AG04449 (cell line): ENCODE results near the gene LBX1.

Experiments
- CTCF ChIA-PET: fragments of 350-600 bp; formaldehyde crosslinking; extraction: SDS; loops from one replicate; lab custom pipeline; 2021; ENCODE audit warnings: antibody characterized with exemption; lab: Yijun Ruan, JAX
- POLR2A ChIA-PET: fragments of 400-600, 350-600 bp; formaldehyde crosslinking; extraction: SDS; loops from one replicate; lab custom pipeline; 2020; ENCODE audit warnings: antibody characterized with exemption, inconsistent platforms; lab: Yijun Ruan, JAX
- DNase-seq: peaks from one replicate; pipeline ENCODE4 v3.0.0-alpha.2; 2010; ENCODE audit warnings: low read depth, low spot score
- H3K4me3 ChIP-seq: 2 replicates; pipeline ENCODE4 v1.5.1; 2011; ENCODE audit warnings: low read depth, mild to moderate bottlenecking, control low read depth, low read length
- TF ChIP-seq, protein P1 (sequence below): IDR thresholded peaks from one replicate; pipeline ENCODE4 v1.5.1; 2011; ENCODE audit warnings: mild to moderate bottlenecking, moderate library complexity, low read length, control low read depth, inconsistent platforms; ENCODE audit not compliant: insufficient read depth; ENCODE audit errors: missing control alignments

The LBX1 gene

DNA sequence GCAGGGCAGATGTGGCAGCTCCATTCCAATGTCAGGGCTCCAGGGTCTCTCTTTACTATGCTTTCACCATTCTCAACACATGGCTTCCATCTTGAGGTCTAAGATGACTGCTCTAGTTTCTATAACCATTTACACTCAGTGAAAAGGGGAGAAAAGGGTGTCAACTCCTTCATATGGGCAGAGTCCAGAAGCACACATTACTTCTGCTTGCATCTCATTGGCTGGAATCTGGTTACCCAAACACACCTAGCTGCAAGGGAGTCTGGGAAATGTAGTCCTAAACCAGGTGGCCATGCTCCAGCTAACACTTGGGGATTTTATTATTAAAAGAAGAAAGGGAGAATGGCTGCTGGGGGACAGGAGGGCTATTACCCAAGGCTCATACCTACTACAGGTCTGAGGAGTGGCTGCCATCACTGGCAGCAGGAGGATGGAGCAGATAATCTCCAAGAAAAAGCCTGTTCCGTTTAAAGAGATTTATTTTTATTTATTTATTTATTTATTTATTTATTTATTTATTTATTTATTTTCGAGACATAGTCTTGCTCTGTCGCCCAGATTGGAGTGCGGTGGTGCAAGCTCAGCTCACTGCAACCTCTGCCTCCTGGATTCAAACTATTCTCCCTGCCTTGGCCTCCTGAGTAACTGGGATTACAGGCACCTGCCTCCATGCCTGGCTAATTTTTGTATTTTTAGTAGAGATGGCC is 29.1 kb upstream of the LBX1 start:
- ChIA-PET CTCF (interaction anchor here (0.9 to 2.4 kb wide), 5 partner anchors 27 to 312 kb away, joined by 3 to 8 read pairs (median 4); no protein-coding TSS in a partner anchor), POLR2A (no interaction called here)
- TF ChIP-seq, protein P1, sequence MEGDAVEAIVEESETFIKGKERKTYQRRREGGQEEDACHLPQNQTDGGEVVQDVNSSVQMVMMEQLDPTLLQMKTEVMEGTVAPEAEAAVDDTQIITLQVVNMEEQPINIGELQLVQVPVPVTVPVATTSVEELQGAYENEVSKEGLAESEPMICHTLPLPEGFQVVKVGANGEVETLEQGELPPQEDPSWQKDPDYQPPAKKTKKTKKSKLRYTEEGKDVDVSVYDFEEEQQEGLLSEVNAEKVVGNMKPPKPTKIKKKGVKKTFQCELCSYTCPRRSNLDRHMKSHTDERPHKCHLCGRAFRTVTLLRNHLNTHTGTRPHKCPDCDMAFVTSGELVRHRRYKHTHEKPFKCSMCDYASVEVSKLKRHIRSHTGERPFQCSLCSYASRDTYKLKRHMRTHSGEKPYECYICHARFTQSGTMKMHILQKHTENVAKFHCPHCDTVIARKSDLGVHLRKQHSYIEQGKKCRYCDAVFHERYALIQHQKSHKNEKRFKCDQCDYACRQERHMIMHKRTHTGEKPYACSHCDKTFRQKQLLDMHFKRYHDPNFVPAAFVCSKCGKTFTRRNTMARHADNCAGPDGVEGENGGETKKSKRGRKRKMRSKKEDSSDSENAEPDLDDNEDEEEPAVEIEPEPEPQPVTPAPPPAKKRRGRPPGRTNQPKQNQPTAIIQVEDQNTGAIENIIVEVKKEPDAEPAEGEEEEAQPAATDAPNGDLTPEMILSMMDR: no peak
- no peak for DNase-seq
- H3K4me3 ChIP-seq: no peak overlapping the region

DNA sequence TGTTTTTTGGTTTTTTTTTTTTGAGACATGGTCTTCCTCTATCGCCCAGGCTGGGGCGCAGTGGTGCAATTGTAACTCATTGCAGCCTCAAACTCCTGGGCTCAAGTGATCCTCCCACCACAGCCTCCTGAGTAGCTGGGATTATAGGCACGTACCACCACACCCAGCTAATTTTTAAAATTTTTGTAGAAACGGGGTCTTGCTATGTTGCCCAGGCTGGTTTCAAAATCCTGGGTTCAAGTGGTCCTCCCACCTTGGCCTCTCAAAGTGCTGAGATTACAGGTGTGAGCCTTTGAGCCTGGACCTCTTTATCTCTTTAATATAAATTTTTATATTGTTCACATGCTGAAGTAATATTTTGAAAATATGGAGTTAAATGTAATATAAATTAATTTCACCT is 28.2 kb upstream of the LBX1 start:
- no peak overlapping the region for H3K4me3 ChIP-seq
- DNase-seq: no peak
- TF ChIP-seq, protein P1: no peak
- ChIA-PET POLR2A (no interaction called here), CTCF (interaction anchor here (0.9 to 2.4 kb wide), 3 partner anchors 43 to 313 kb away, joined by 3 to 8 read pairs (median 4); no protein-coding TSS in a partner anchor)

DNA sequence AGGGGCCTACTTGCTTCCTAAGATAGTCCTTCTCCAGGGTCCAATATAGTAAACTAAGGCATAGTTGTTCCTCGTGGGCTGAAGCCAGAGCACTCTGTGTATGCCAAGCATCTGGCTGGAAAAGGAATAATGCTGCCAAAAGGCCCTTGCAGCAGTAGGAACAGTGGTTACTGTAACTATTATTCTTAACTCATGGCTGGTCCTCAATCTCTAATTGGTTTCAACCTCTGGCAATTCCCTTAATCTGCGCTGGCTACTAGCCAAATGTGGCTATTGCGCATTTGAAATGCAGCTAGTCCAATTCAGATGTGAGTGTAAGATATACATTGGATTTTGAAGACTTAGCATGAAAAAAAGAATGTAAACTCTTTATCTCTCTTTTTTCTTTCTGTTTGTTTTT is 27.8 kb upstream of the LBX1 start:
- POLR2A ChIA-PET: no interaction called here
- DNase-seq: no peak
- TF ChIP-seq, protein P1: no peak
- CTCF ChIA-PET: interaction anchor here (0.8 to 2.4 kb wide), 3 partner anchors 10 to 42 kb away, joined by 3 to 8 read pairs (median 5); no protein-coding TSS in a partner anchor
- no peak overlapping the region for H3K4me3 ChIP-seq

DNA sequence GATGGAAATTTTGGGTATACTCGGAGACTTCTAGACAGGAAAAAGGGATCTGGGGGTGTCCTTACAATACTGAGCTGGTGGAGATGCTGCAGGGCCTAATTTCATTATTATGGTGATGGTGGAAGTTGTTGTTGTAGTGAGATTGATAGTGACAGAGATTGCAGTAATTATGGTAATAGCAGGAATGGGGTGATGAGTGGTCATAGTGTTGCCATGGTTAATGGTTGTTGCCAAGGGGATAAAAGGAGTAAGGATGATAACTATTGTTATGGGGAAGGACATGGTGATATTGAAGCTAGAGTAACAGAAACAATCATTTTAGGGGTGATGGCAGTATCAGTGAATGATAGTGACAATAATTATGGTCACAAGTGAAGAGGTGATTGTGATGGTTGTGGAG is 27.1 kb upstream of the LBX1 start:
- POLR2A ChIA-PET: no interaction called here
- DNase-seq: no peak
- H3K4me3 ChIP-seq: no peak overlapping the region
- CTCF ChIA-PET: interaction anchor here (0.8 to 2.4 kb wide), 6 partner anchors 11 to 211 kb away, joined by 3 to 8 read pairs (median 4); no protein-coding TSS in a partner anchor
- TF ChIP-seq, protein P1: no peak

DNA sequence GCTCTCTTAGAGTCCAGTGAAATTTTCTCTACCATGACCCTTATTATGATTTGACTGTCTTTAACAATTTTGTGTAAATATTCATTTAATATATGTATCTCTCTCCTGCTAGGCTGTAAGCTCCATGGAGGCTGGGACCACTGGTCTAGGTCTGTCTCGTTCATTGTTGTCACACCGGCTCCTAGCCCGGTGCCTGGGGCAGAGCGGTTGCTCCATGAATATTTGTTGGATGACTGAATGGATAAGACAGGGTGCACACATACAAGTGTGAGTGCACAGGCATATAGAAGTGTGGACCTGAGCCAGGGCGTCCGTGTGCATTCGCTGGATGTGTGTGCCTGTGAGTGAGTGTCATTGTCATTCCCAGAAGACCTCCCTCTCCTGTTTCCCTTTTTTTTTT is 20.9 kb upstream of the LBX1 start:
- no peak for DNase-seq
- TF ChIP-seq, protein P1: no peak
- H3K4me3 ChIP-seq: no peak overlapping the region
- CTCF ChIA-PET: interaction anchor here (1.5 to 1.7 kb wide), 3 partner anchors 10 to 35 kb away, joined by 5 to 7 read pairs (median 7); no protein-coding TSS in a partner anchor
- POLR2A ChIA-PET: no interaction called here

DNA sequence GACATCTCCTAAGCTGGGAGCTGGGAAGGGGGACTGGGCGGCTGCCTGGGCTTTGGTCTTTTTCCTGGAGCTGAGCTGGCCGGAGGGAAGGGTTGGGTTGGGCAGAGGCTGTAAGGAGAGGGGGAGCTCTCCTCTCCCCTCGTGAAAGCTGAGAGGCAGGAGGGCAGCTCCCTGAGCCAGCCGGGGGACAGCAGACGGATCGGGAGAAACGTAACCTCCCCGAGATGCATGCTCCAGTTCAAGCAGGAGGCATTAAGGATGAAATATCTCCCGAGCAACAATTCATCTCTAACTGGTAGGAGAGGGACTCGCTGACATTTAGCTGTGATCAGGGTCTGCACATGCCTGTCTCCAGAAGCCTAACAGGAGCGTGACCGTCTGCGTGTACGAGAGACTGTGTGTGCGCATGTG is 19.9 kb upstream of the LBX1 start:
- POLR2A ChIA-PET: no interaction called here
- no peak overlapping the region for H3K4me3 ChIP-seq
- TF ChIP-seq, protein P1: no peak
- CTCF ChIA-PET: interaction anchor here (1.6 to 1.9 kb wide), 2 partner anchors 10 to 34 kb away, joined by 7 read pairs; no protein-coding TSS in a partner anchor
- DNase-seq: no peak
